Peyer's patch (tissue), 4 donors: ENCODE results near the gene SIM1.

Source experiments
- POLR2A ChIP-seq, 2 donors: fragments of 450-650 bp; IDR thresholded peaks; one replicate each; pipeline ENCODE4 v1.5.1; 2017; ENCODE audit warnings: antibody characterized with exemption in 2 of 2, mild to moderate bottlenecking in 2 of 2, moderate library complexity in 2 of 2
- TF ChIP-seq, protein P1 (sequence below), 6 experiments: fragments of 450-650 bp in 4 of 6; fragments of 200-600 bp in 2 of 6; sonication (generic) in 1 of 6; IDR thresholded peaks; one replicate each; pipeline ENCODE4 v1.5.1; 2017 to 2019; ENCODE audit warnings: antibody characterized with exemption in 6 of 6, mild to moderate bottlenecking in 3 of 6, moderate library complexity in 1 of 6

DNA sequence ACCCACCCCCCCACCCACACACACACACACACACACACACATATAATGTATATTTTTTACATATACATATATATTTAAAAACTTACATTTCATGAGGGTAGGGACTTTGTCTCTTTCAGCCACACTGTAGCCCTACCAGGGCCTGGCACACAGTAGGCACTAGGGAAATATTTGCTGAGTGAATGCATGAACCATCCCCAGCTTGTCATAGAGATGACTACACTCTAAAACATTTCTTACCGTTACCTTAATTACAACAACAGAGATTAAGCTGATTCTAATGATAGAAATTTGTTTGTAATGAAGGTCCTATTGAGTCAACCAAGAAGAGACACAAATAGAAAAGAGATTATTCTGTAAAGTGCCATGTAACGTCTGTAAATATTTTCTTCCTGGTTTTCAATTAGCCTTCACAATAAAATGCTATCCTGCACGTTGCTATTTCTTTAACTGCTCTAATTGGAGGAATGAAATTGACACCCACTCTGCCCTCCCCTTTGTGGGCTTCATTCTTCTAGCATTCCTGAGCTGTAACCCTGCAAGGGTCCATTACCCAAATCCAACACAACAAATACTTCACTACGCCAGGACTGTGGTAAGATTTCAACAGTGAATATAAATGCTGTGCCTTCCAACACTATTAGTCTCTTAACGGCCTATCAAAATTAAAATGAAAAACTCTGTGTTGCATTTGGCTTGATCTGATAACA, 30.8 kb downstream of the SIM1 start:
- TF ChIP-seq, protein P1, sequence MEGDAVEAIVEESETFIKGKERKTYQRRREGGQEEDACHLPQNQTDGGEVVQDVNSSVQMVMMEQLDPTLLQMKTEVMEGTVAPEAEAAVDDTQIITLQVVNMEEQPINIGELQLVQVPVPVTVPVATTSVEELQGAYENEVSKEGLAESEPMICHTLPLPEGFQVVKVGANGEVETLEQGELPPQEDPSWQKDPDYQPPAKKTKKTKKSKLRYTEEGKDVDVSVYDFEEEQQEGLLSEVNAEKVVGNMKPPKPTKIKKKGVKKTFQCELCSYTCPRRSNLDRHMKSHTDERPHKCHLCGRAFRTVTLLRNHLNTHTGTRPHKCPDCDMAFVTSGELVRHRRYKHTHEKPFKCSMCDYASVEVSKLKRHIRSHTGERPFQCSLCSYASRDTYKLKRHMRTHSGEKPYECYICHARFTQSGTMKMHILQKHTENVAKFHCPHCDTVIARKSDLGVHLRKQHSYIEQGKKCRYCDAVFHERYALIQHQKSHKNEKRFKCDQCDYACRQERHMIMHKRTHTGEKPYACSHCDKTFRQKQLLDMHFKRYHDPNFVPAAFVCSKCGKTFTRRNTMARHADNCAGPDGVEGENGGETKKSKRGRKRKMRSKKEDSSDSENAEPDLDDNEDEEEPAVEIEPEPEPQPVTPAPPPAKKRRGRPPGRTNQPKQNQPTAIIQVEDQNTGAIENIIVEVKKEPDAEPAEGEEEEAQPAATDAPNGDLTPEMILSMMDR (IDR thresholded peaks at IDR 0.05), result no peak
- TF ChIP-seq POLR2A (IDR thresholded peaks at IDR 0.05), result no peak
